Stimulated activated naive CD8-positive, alpha-beta T cell treated with anti-CD3 and anti-CD28 coated beads, Interleukin-15, Interleukin-2, amounts not matched to agents 100 ng/mL and 50 ng/mL, for 24 hours (primary cell): ENCODE results near the gene TMEM45B.

Source experiments
- H3K27ac Mint-ChIP-seq: one replicate; pipeline ENCODE4 v1.8.0; 2021; ENCODE audit warnings: mild to moderate bottlenecking, mixed read lengths
- H3K27me3 Mint-ChIP-seq: one replicate; pipeline ENCODE4 v1.8.0; 2021; ENCODE audit warnings: mixed read lengths
- H3K36me3 Mint-ChIP-seq: one replicate; pipeline ENCODE4 v1.8.0; 2021; ENCODE audit warnings: low read depth, mixed read lengths
- H3K4me1 Mint-ChIP-seq: one replicate; pipeline ENCODE4 v1.8.0; 2021; ENCODE audit warnings: low read depth, mixed read lengths
- H3K4me3 Mint-ChIP-seq: one replicate; pipeline ENCODE4 v1.8.0; 2021; ENCODE audit warnings: mild to moderate bottlenecking, mixed read lengths
- H3K9me3 Mint-ChIP-seq: one replicate; pipeline ENCODE4 v1.8.0; 2021; ENCODE audit warnings: mixed read lengths

TMEM45B gene

DNA sequence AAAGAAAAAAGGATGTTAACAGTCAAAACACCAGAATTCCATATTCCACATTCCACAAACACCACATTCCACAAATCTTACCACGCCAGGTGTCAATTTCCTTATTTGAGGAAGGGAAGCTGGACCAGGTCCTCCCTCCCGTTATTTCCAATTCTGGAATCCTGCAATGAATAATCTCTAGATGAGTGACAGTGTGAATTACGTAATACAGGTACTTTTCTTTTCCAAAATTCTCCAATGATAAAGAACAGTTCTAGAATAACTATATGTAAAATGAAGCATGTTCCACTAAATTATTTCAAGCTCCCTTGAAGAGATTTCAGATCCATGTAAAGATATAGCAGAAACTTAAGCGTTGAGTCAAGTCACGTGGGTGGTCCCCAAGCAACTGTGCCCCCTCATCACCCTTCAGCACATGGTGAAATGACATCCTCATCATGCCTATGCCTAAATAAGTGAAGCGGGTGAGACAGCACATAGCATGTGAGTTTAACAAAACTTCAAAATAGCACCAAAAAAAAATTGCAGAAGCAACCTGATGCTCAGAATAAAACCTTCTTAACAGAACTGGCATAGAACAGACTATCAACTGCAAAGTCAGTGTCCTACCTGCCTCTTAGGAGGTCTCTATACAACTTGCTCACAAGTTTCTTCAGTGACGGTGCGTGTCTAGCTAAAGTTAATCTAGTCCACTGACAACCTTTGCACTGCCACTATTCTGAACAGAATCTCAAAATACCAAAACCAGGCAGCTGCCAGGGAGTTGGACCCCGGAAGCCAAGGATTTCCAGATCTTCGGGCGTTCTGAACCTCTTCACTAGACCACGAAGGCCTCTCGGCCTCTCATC is 78.9 kb downstream of the TMEM45B start:
- Mint-ChIP-seq H3K4me1 (peaks cover 26% of the 10 kb centered on the region), H3K27ac (peak overlapping the region; percentile 78), H3K9me3 (peaks cover 3% of the 10 kb centered on the region), H3K36me3 (peaks cover 31% of the 10 kb centered on the region), H3K4me3 (peak overlapping the region; percentile 87), H3K27me3 (no peaks in the 10 kb centered on the region)

DNA sequence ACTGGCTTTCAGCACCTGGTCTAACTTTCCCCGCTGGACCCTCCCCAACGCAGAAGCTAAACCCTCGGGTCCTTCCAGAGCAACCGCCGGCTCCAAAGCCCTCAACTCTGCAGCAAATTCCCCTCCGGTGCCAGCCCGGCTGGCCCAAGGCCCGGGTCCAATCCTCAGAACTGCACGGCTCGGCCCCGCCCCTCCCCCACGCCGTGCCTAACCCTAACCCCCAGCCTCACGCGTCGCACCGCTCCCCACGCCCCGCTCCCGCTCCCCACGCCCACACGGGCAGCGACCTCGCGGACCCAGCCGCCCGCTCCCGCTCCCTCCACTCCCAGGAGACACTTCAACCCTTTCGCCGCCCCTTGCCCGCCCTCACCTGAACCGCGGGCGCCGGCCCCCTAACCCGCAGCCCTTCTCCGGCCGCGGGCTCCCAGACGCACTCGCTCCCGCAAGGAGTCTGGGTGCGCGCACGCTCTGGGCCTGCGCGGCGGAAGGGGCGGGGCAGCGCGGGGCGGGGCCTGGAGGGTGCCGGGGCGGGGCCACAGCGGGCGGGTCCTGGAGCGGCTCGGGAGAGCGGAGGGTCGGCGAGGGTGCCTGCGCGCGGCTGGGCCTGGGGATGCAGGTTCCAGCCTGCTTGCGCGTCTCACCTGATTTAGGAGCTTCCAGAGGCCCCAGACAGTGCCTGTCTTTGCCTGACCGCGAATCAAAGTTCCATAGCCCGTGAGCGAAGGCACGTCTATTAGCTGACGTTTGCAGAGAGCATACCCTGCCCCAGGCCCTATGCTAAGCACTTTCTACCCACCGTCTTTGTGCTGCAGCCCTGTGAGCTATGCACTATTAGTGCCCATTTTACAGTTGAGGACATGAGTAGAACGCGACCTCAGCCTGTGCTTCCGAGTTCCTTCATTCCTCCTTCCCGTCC is 79.7 kb downstream of the TMEM45B start, which contains the start of gene NFRKB:
Gene NFRKB (minus strand): TSS at position 453 of the 916 bp plus-strand sequence. CDS start 2,729 bp downstream, outside the sequence.
- H3K36me3 Mint-ChIP-seq = peaks cover 24% of the 10 kb centered on the region
- peaks cover 25% of the 10 kb centered on the region for H3K4me1 Mint-ChIP-seq
- H3K4me3 Mint-ChIP-seq = peak within 1 kb of the TSS; percentile 87
- no peaks in the 10 kb centered on the region for H3K27me3 Mint-ChIP-seq
- peak within 1 kb of the TSS; percentile 78 for H3K27ac Mint-ChIP-seq
- H3K9me3 Mint-ChIP-seq = peaks cover 3% of the 10 kb centered on the region

- peak overlapping the region; percentile 11 for H3K27ac Mint-ChIP-seq
- H3K36me3 Mint-ChIP-seq = peaks cover 20% of the 10 kb centered on the region
- peak overlapping the region; percentile 87 for H3K4me3 Mint-ChIP-seq
- H3K9me3 Mint-ChIP-seq = peaks cover 3% of the 10 kb centered on the region
- peaks cover 25% of the 10 kb centered on the region for H3K4me1 Mint-ChIP-seq
- no peaks in the 10 kb centered on the region for H3K27me3 Mint-ChIP-seq
Observed at GRCh38 chr11:129896062-129896461, 80.4 kb downstream of the TMEM45B start.

- Mint-ChIP-seq H3K36me3 (peaks cover 45% of the 10 kb centered on the region), H3K4me3 (no peak overlapping the region), H3K9me3 (no peaks in the 10 kb centered on the region), H3K4me1 (no peaks in the 10 kb centered on the region), H3K27me3 (no peaks in the 10 kb centered on the region), H3K27ac (no peak overlapping the region)
Observed at GRCh38 chr11:129905402-129905801, 89.8 kb downstream of the TMEM45B start.
